ENCODE data around the gene PHAF1.

DNA sequence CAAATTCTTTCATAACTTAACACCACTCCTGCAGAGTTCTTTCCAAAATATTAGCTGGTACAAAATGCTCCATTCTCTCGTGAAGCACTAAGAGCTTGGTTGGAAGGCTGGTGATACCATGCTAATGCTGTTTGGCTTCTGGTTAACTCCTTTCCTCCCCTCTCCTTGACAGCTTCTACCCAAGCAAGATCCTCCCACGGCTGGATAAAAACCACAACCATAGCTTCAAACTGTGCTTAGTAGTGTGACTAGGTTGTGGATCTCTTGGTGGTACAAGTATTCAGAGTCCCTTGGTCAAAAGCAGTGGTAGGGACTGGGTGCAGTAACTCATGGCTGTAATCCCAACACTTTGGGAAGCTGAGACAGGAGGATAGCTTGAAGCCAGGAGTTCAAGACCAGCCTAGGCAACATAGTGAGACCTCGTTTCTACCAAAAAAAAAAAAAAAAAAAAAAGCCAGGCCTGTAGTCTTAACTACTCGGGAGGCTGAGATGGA is 2.3 kb downstream of the PHAF1 start:
- TF ChIP-seq, protein P1, sequence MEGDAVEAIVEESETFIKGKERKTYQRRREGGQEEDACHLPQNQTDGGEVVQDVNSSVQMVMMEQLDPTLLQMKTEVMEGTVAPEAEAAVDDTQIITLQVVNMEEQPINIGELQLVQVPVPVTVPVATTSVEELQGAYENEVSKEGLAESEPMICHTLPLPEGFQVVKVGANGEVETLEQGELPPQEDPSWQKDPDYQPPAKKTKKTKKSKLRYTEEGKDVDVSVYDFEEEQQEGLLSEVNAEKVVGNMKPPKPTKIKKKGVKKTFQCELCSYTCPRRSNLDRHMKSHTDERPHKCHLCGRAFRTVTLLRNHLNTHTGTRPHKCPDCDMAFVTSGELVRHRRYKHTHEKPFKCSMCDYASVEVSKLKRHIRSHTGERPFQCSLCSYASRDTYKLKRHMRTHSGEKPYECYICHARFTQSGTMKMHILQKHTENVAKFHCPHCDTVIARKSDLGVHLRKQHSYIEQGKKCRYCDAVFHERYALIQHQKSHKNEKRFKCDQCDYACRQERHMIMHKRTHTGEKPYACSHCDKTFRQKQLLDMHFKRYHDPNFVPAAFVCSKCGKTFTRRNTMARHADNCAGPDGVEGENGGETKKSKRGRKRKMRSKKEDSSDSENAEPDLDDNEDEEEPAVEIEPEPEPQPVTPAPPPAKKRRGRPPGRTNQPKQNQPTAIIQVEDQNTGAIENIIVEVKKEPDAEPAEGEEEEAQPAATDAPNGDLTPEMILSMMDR (IDR thresholded peaks at IDR 0.05): no peak
- TF ChIP-seq EZH2 (IDR thresholded peaks at IDR 0.05; ENCODE audit: borderline replicate concordance, insufficient read depth, low read depth, low read length, poor library complexity, severe bottlenecking): no peak
